Caco-2 (cell line): ENCODE measurements around the gene THUMPD2. TPM values are rescaled to one million over a fixed set of nuclear protein-coding genes. Genes with fewer than 3 reads are reported as not detected.

Experiments
- BruUV-seq: library from RNA; stranded (reverse); fragments of 400-500 nt; replicated peaks from 2 replicates; lab custom pipeline; 2021; lab: Mats Ljungman, UMichigan
- CTCF ChIA-PET: fragments of 300-600 bp; sonication (Branson Sonifier 250); formaldehyde crosslinking; loops from one replicate; lab custom pipeline; 2022; ENCODE audit warnings: antibody characterized with exemption; lab: Charles Lee
- POLR2A ChIA-PET: fragments of 300-600 bp; sonication (Branson Sonifier 250); formaldehyde crosslinking; loops from one replicate; lab custom pipeline; 2022; ENCODE audit warnings: antibody characterized with exemption; lab: Charles Lee
- DNase-seq, 2 experiments: peaks; one replicate each; pipeline versions ENCODE4 v3.0.0 to v3.0.0-alpha.2; 2020 to 2022
- H3K27me3 ChIP-seq: replicated peaks from 2 replicates; pipeline ENCODE4 v1.6.0; 2011; ENCODE audit warnings: low read length; ENCODE audit not compliant: control insufficient read depth, insufficient read depth
- H3K36me3 ChIP-seq: 2 replicates; pipeline ENCODE4 v1.5.1; 2011; ENCODE audit warnings: low read length; ENCODE audit not compliant: control insufficient read depth, insufficient read depth
- H3K4me1 ChIP-seq: fragments of 250-450 bp; sonication (Bioruptor Pico); 2 replicates; pipeline ENCODE4 v1.5.1; 2020; ENCODE audit warnings: mild to moderate bottlenecking
- H3K4me3 ChIP-seq: 2 replicates; pipeline ENCODE4 v1.5.1; 2011; ENCODE audit warnings: low read depth, mild to moderate bottlenecking, control low read depth, low read length
- H3K9me3 ChIP-seq: fragments of 250-450 bp; sonication (Bioruptor Pico); 2 replicates; pipeline ENCODE4 v1.5.1; 2020; ENCODE audit warnings: mild to moderate bottlenecking, moderate library complexity
- H3K27ac Mint-ChIP-seq: one replicate; pipeline ENCODE4 v1.8.0; 2022; ENCODE audit warnings: mixed read lengths; ENCODE audit not compliant: unreplicated experiment
- H3K27me3 Mint-ChIP-seq: one replicate; pipeline ENCODE4 v1.8.0; 2022; ENCODE audit warnings: mixed read lengths; ENCODE audit not compliant: insufficient read depth, unreplicated experiment
- H3K36me3 Mint-ChIP-seq: one replicate; pipeline ENCODE4 v1.8.0; 2022; ENCODE audit warnings: mild to moderate bottlenecking, mixed read lengths; ENCODE audit not compliant: insufficient read depth, unreplicated experiment
- H3K4me1 Mint-ChIP-seq: one replicate; pipeline ENCODE4 v1.8.0; 2022; ENCODE audit warnings: low read depth, mixed read lengths; ENCODE audit not compliant: unreplicated experiment
- H3K4me3 Mint-ChIP-seq: one replicate; pipeline ENCODE4 v1.8.0; 2022; ENCODE audit warnings: mild to moderate bottlenecking, moderate library complexity, mixed read lengths; ENCODE audit not compliant: unreplicated experiment
- H3K9me3 Mint-ChIP-seq: one replicate; pipeline ENCODE4 v1.8.0; 2022; ENCODE audit warnings: mixed read lengths; ENCODE audit not compliant: unreplicated experiment
- intact Hi-C: fragments of 100-400 bp; cut with micrococcal nuclease; formaldehyde crosslinking; loops from one replicate; pipeline ENCODE4 v1.10.0; 2022; ENCODE audit not compliant: unreplicated experiment
- total RNA-seq: library from RNA; stranded (reverse); gene quantifications from 2 replicates; pipeline ENCODE4 v1.2.3, GENCODE V29; 2022
- TF ChIP-seq, protein P1 (sequence below), 2 experiments: fragments of 200-600 bp in 1 of 2; IDR thresholded peaks; 1 replicate in 1 of 2; 2 replicates in 1 of 2; pipeline versions ENCODE4 v1.5.1 to v1.8.0; 2011 to 2022; ENCODE audit warnings: antibody characterized with exemption in 1 of 2, control low read depth in 1 of 2, inconsistent platforms in 1 of 2, low read depth in 1 of 2, low read length in 1 of 2, mild to moderate bottlenecking in 1 of 2, moderate library complexity in 1 of 2; ENCODE audit not compliant: insufficient read depth in 1 of 2, severe bottlenecking in 1 of 2, unreplicated experiment in 1 of 2

Gene THUMPD2
- total RNA-seq, 1 experiment from 2014 or later = 13.8 TPM

GRCh38 chr2:39772086-39772811 lies 6.8 kb downstream of the THUMPD2 start:
- H3K4me1 Mint-ChIP-seq = peaks cover 6% of the 10 kb centered on the region
- Histone ChIP-seq H3K4me3 (no peak overlapping the region), H3K27me3 (no peaks in the 10 kb centered on the region), H3K9me3 (no peaks in the 10 kb centered on the region), H3K4me1 (peaks cover 3% of the 10 kb centered on the region; the same call in 1 of the 2 replicates), H3K36me3 (peaks cover 1% of the 10 kb centered on the region; the same call in 1 of the 2 replicates)
- peaks cover 26% of the 10 kb centered on the region for H3K36me3 Mint-ChIP-seq
- H3K27me3 Mint-ChIP-seq = no peaks in the 10 kb centered on the region
- intact Hi-C loops = no loop called here
- BruUV-seq = no TSS peak
- CTCF ChIA-PET = no interaction called here
- DNase-seq = no peak
- H3K9me3 Mint-ChIP-seq = no peaks in the 10 kb centered on the region
- TF ChIP-seq, protein P1, sequence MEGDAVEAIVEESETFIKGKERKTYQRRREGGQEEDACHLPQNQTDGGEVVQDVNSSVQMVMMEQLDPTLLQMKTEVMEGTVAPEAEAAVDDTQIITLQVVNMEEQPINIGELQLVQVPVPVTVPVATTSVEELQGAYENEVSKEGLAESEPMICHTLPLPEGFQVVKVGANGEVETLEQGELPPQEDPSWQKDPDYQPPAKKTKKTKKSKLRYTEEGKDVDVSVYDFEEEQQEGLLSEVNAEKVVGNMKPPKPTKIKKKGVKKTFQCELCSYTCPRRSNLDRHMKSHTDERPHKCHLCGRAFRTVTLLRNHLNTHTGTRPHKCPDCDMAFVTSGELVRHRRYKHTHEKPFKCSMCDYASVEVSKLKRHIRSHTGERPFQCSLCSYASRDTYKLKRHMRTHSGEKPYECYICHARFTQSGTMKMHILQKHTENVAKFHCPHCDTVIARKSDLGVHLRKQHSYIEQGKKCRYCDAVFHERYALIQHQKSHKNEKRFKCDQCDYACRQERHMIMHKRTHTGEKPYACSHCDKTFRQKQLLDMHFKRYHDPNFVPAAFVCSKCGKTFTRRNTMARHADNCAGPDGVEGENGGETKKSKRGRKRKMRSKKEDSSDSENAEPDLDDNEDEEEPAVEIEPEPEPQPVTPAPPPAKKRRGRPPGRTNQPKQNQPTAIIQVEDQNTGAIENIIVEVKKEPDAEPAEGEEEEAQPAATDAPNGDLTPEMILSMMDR (IDR thresholded peaks at IDR 0.05; ENCODE audit: insufficient read depth in 1 of 2, low read depth in 1 of 2, low read length in 1 of 2, severe bottlenecking in 1 of 2, unreplicated experiment in 1 of 2) = no peak
- POLR2A ChIA-PET = no interaction called here
- no peak overlapping the region for H3K4me3 Mint-ChIP-seq
- no peak overlapping the region for H3K27ac Mint-ChIP-seq

DNA sequence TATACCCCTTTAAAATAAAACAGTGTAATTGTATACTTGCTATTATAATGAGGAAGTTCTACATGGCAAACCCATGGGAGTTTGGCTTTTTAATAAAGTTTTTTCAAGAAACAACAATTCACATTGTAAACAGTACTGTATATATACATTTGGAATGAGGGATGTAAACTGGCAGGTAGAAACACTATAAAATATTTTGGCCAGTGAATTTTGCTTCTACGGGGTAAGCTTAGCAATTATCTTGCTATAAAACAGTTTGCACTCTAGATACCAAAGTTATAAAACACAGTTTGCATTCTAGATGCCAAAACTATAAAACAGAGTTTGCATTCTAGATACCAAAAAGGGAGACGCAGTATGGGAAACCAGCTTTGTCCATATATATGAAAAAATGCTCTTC lies 16.6 kb downstream of the THUMPD2 start:
- no TSS peak for BruUV-seq
- ChIA-PET CTCF (no interaction called here), POLR2A (no interaction called here)
- TF ChIP-seq, protein P1 (IDR thresholded peaks at IDR 0.05; ENCODE audit: insufficient read depth in 1 of 2, low read depth in 1 of 2, low read length in 1 of 2, severe bottlenecking in 1 of 2, unreplicated experiment in 1 of 2) = no peak
- Histone ChIP-seq H3K27me3 (no peaks in the 10 kb centered on the region), H3K4me3 (no peak overlapping the region), H3K4me1 (no peaks in the 10 kb centered on the region), H3K9me3 (no peaks in the 10 kb centered on the region), H3K36me3 (peaks cover 2% of the 10 kb centered on the region; the same call in 1 of the 2 replicates)
- no peaks in the 10 kb centered on the region for H3K27me3 Mint-ChIP-seq
- H3K4me3 Mint-ChIP-seq = no peak overlapping the region
- H3K36me3 Mint-ChIP-seq = peaks cover 42% of the 10 kb centered on the region
- H3K9me3 Mint-ChIP-seq = no peaks in the 10 kb centered on the region
- intact Hi-C loops = no loop called here
- DNase-seq = no peak
- no peak overlapping the region for H3K27ac Mint-ChIP-seq
- H3K4me1 Mint-ChIP-seq = no peaks in the 10 kb centered on the region

DNA sequence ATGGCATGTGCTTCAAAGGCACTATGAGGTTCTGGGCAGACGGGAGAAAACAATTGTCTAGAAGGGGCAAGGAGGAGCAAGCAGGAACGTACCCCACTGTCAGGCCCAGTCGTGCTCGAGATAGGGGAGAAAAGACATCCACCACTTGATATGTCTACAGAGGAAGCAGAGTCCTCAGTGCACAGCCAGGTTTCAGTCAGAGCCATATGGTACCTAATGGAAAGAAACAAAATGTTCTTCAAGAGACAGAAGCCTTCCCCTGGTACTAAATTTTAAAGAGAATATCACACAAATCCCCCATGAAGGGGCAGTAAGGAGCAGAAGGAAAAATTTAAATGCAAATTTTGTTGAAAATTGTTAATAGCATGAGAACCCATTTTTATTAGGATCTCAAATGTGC lies 21.9 kb downstream of the THUMPD2 start:
- no peaks in the 10 kb centered on the region for H3K9me3 ChIP-seq
- intact Hi-C loops = no loop called here
- H3K4me1 ChIP-seq = no peaks in the 10 kb centered on the region
- H3K27me3 ChIP-seq = no peaks in the 10 kb centered on the region
- peaks cover 50% of the 10 kb centered on the region for H3K36me3 Mint-ChIP-seq
- ChIA-PET CTCF (no interaction called here), POLR2A (no interaction called here)
- H3K9me3 Mint-ChIP-seq = no peaks in the 10 kb centered on the region
- no peak overlapping the region for H3K4me3 ChIP-seq
- no peak for DNase-seq
- peaks cover 4% of the 10 kb centered on the region; the same call in 1 of the 2 replicates for H3K36me3 ChIP-seq
- H3K27ac Mint-ChIP-seq = no peak overlapping the region
- no TSS peak for BruUV-seq
- TF ChIP-seq, protein P1 (IDR thresholded peaks at IDR 0.05; ENCODE audit: insufficient read depth in 1 of 2, low read depth in 1 of 2, low read length in 1 of 2, severe bottlenecking in 1 of 2, unreplicated experiment in 1 of 2) = no peak
- H3K4me1 Mint-ChIP-seq = no peaks in the 10 kb centered on the region
- H3K27me3 Mint-ChIP-seq = no peaks in the 10 kb centered on the region
- no peak overlapping the region for H3K4me3 Mint-ChIP-seq
